PC-3 (cell line): Measurements from ENCODE around the gene CTTNBP2. TPM values are rescaled to one million over a fixed set of nuclear protein-coding genes. Genes with fewer than 3 reads are reported as not detected.
A peak's percentile ranks its signal among the peaks of the same experiment; 100 is the strongest.

Experiments
- ATAC-seq: fragments of 200-7000 bp; cut with Tn5 transposase; 2 replicates; pipeline ENCODE4 v1.9.1; 2020; ENCODE audit warnings: mild to moderate bottlenecking, moderate library complexity
- BruUV-seq: library from RNA; stranded (reverse); fragments of 400-500 nt; replicated peaks from 2 replicates; lab custom pipeline; 2021; lab: Mats Ljungman, UMichigan
- CTCF ChIA-PET: fragments of 300-600 bp; sonication (Branson Sonifier 250); formaldehyde crosslinking; loops from one replicate; lab custom pipeline; 2022; ENCODE audit warnings: antibody characterized with exemption; lab: Charles Lee
- POLR2A ChIA-PET: fragments of 300-600 bp; sonication (Branson Sonifier 250); formaldehyde crosslinking; loops from one replicate; lab custom pipeline; 2022; ENCODE audit warnings: antibody characterized with exemption; ENCODE audit not compliant: unreplicated experiment; lab: Charles Lee
- DNase-seq: peaks from one replicate; pipeline ENCODE4 v3.0.0-alpha.2; 2015
- H2AFZ ChIP-seq: fragments of 300-600 bp; sonication (generic); 2 replicates; pipeline ENCODE4 v1.6.0; 2016; ENCODE audit warnings: antibody characterized with exemption, low read length
- H3F3A ChIP-seq: fragments of 300-600 bp; sonication (generic); one replicate; pipeline ENCODE4 v1.6.0; 2017; ENCODE audit warnings: antibody characterized with exemption, low read length, control low read depth, mild to moderate bottlenecking; ENCODE audit not compliant: unreplicated experiment
- H3K27ac ChIP-seq: fragments of 300-600 bp; sonication (generic); 2 replicates; pipeline ENCODE4 v1.5.1; 2016; ENCODE audit warnings: mild to moderate bottlenecking, low read length
- H3K27me3 ChIP-seq: fragments of 300-600 bp; sonication (generic); 2 replicates; pipeline ENCODE4 v1.6.1; 2016; ENCODE audit warnings: low read length, mixed read lengths
- H3K36me3 ChIP-seq: fragments of 300-600 bp; sonication (generic); 2 replicates; pipeline ENCODE4 v1.6.1; 2016; ENCODE audit warnings: low read depth, mixed run types, low read length, mixed read lengths
- H3K4me1 ChIP-seq: fragments of 300-600 bp; sonication (generic); 2 replicates; pipeline ENCODE4 v1.5.1; 2016; ENCODE audit warnings: low read length; ENCODE audit not compliant: insufficient read depth
- H3K4me2 ChIP-seq: fragments of 300-600 bp; sonication (generic); 2 replicates; pipeline ENCODE4 v1.6.0; 2016; ENCODE audit warnings: low read length
- H3K4me3 ChIP-seq: fragments of 300-600 bp; sonication (generic); 2 replicates; pipeline ENCODE4 v1.5.1; 2016; ENCODE audit warnings: mild to moderate bottlenecking, low read length, mixed read lengths
- H3K79me2 ChIP-seq: fragments of 300-600 bp; sonication (generic); 2 replicates; pipeline ENCODE4 v1.6.1; 2017; ENCODE audit warnings: low read length, mixed read lengths
- H3K9ac ChIP-seq: fragments of 300-600 bp; sonication (generic); 2 replicates; pipeline ENCODE4 v1.6.0; 2016; ENCODE audit warnings: mild to moderate bottlenecking, low read length
- H3K9me2 ChIP-seq: fragments of 300-600 bp; sonication (generic); replicated peaks from 2 replicates; pipeline ENCODE4 v1.6.1; 2016; ENCODE audit warnings: mixed run types, low read length, mixed read lengths
- H3K9me3 ChIP-seq: fragments of 300-600 bp; sonication (generic); 2 replicates; pipeline ENCODE4 v1.6.1; 2016; ENCODE audit warnings: low read length, mixed read lengths
- H4K20me1 ChIP-seq: fragments of 300-600 bp; sonication (generic); 2 replicates; pipeline ENCODE4 v1.6.1; 2016; ENCODE audit warnings: low read length, mixed read lengths
- CTCF ChIP-seq: fragments of 300-600 bp; sonication (generic); conservative IDR thresholded peaks from 2 replicates; pipeline ENCODE4 v1.5.1; 2017; ENCODE audit warnings: antibody characterized with exemption, low read depth, mild to moderate bottlenecking, low read length
- EZH2 ChIP-seq: fragments of 300-600 bp; sonication (generic); IDR thresholded peaks from one replicate; pipeline ENCODE4 v1.6.1; 2017; ENCODE audit warnings: antibody characterized with exemption, mild to moderate bottlenecking, low read length; ENCODE audit not compliant: unreplicated experiment
- EZH2phosphoT487 ChIP-seq: fragments of 300-600 bp; sonication (generic); IDR thresholded peaks from 2 replicates; pipeline ENCODE4 v1.6.1; 2018; ENCODE audit warnings: mild to moderate bottlenecking, antibody characterized with exemption, low read length, borderline replicate concordance
- intact Hi-C: fragments of 100-400 bp; cut with micrococcal nuclease; formaldehyde crosslinking; loops from 2 replicates; pipeline ENCODE4 v1.9.0; 2023
- total RNA-seq: library from RNA; depleted of rRNA; stranded (reverse); fragments of >200 nt; gene quantifications from 2 replicates; pipeline ENCODE4 v1.2.3, GENCODE V29; 2014

The CTTNBP2 gene
- total RNA-seq, 1 experiment from 2014 or later: 1.1 TPM

- Histone ChIP-seq H3K27me3 (no peaks in the 10 kb centered on the region), H3K27ac (no peak overlapping the region), H3K4me1 (no peaks in the 10 kb centered on the region), H2AFZ (no peak overlapping the region), H3K9me3 (no peaks in the 10 kb centered on the region), H3F3A (no peaks in the 10 kb centered on the region), H3K9me2 (no peaks in the 10 kb centered on the region), H3K79me2 (no peaks in the 10 kb centered on the region), H3K4me3 (no peak overlapping the region), H3K9ac (no peak overlapping the region), H3K36me3 (no peaks in the 10 kb centered on the region), H3K4me2 (no peak overlapping the region), H4K20me1 (no peaks in the 10 kb centered on the region)
- intact Hi-C loops: no loop called here
- POLR2A ChIA-PET: no interaction called here
- CTCF ChIA-PET: no interaction called here
- no peak for ATAC-seq
- TF ChIP-seq EZH2phosphoT487: no peak
- DNase-seq: no peak
- no TSS peak for BruUV-seq
Measured at GRCh38 chr7:117806011-117806410, 67.2 kb downstream of the CTTNBP2 start.

GRCh38 chr7:117805241-117805640, 68.0 kb downstream of the CTTNBP2 start:
- DNase-seq (no peak), ATAC-seq (no peak)
- no peak overlapping the region for H3K4me2 ChIP-seq
- POLR2A ChIA-PET: no interaction called here
- H3K27ac ChIP-seq: no peak overlapping the region
- no peak overlapping the region for H2AFZ ChIP-seq
- no peaks in the 10 kb centered on the region for H3K36me3 ChIP-seq
- H4K20me1 ChIP-seq: no peaks in the 10 kb centered on the region
- TF ChIP-seq EZH2 (no peak), CTCF (no peak), EZH2phosphoT487 (no peak)
- BruUV-seq: no TSS peak
- H3K9me3 ChIP-seq: no peaks in the 10 kb centered on the region
- no peaks in the 10 kb centered on the region for H3K27me3 ChIP-seq
- no peaks in the 10 kb centered on the region for H3K4me1 ChIP-seq
- CTCF ChIA-PET: no interaction called here
- H3K79me2 ChIP-seq: no peaks in the 10 kb centered on the region
- H3F3A ChIP-seq: no peaks in the 10 kb centered on the region
- no peak overlapping the region for H3K9ac ChIP-seq
- intact Hi-C loops: no loop called here
- H3K4me3 ChIP-seq: no peak overlapping the region
- no peaks in the 10 kb centered on the region for H3K9me2 ChIP-seq

- TF ChIP-seq EZH2phosphoT487 (no peak), CTCF (no peak), EZH2 (no peak)
- Histone ChIP-seq H3K4me2 (no peak overlapping the region), H3K9me3 (no peaks in the 10 kb centered on the region), H3K9me2 (no peaks in the 10 kb centered on the region), H3K27ac (no peak overlapping the region), H3F3A (no peaks in the 10 kb centered on the region), H3K4me1 (no peaks in the 10 kb centered on the region), H3K27me3 (no peaks in the 10 kb centered on the region), H2AFZ (no peak overlapping the region), H3K4me3 (no peak overlapping the region), H3K79me2 (no peaks in the 10 kb centered on the region), H4K20me1 (no peaks in the 10 kb centered on the region), H3K36me3 (no peaks in the 10 kb centered on the region), H3K9ac (no peak overlapping the region)
- intact Hi-C loops: no loop called here
- BruUV-seq: no TSS peak
- DNase-seq (peak; percentile 14), ATAC-seq (peak; percentile 61)
- ChIA-PET POLR2A (no interaction called here), CTCF (no interaction called here)
Measured at GRCh38 chr7:117803476-117803875, 69.8 kb downstream of the CTTNBP2 start.
